NCI-H2196 (cell line): ENCODE results near the gene TOR1B.
A peak's percentile ranks its signal among the peaks of the same experiment; 100 is the strongest.
"Not testable (repeated sequence)": the region's sequence is repeated elsewhere in the genome, so short reads cannot be mapped to it uniquely, and the experiment has no call there.

ENCODE experiments used
- DNase-seq: peaks from one replicate; lab custom pipeline; 2025; ENCODE audit not compliant: unreplicated experiment; lab: John Stamatoyannopoulos, UW

The TOR1B gene

GRCh38 chr9:129776566-129776937, 26.4 kb upstream of the TOR1B start:
- no peak for DNase-seq

- DNase-seq: no peak
Observed at GRCh38 chr9:129776938-129777768, 25.8 kb upstream of the TOR1B start.

GRCh38 chr9:129777769-129778130, 25.2 kb upstream of the TOR1B start:
- no peak for DNase-seq

GRCh38 chr9:129778469-129778868, 24.5 kb upstream of the TOR1B start:
- DNase-seq: no peak

GRCh38 chr9:129779560-129780190, 23.3 kb upstream of the TOR1B start:
- no peak for DNase-seq

- DNase-seq: no peak
Observed at GRCh38 chr9:129781131-129781530, 21.9 kb upstream of the TOR1B start.

- no peak for DNase-seq
Observed at GRCh38 chr9:129781981-129782380, 21.0 kb upstream of the TOR1B start.

- DNase-seq: peak; percentile 76
Observed at GRCh38 chr9:129783516-129784361, 19.2 kb upstream of the TOR1B start.

GRCh38 chr9:129784970-129785369, 18.0 kb upstream of the TOR1B start:
- DNase-seq: not testable (repeated sequence)

- no peak for DNase-seq
Observed at GRCh38 chr9:129785866-129786265, 17.1 kb upstream of the TOR1B start.

GRCh38 chr9:129786481-129786880, 16.5 kb upstream of the TOR1B start:
- DNase-seq: no peak

- DNase-seq: no peak
Observed at GRCh38 chr9:129794549-129794948, 8.4 kb upstream of the TOR1B start.

GRCh38 chr9:129796029-129796428, 7.0 kb upstream of the TOR1B start:
- not testable (repeated sequence) for DNase-seq

GRCh38 chr9:129798973-129799372, 4.0 kb upstream of the TOR1B start:
- DNase-seq: no peak

GRCh38 chr9:129801504-129801903, 1.5 kb upstream of the TOR1B start:
- no peak for DNase-seq

GRCh38 chr9:129803676-129804060, 684 bp downstream of the TOR1B start:
- DNase-seq: no peak

GRCh38 chr9:129806061-129806460, 3.1 kb downstream of the TOR1B start:
- no peak for DNase-seq

GRCh38 chr9:129809346-129809745, 6.4 kb downstream of the TOR1B start:
- DNase-seq: no peak

GRCh38 chr9:129810116-129810515, 7.1 kb downstream of the TOR1B start:
- DNase-seq: no peak

GRCh38 chr9:129810788-129811187, 7.8 kb downstream of the TOR1B start:
- no peak for DNase-seq

GRCh38 chr9:129811967-129812363, 9.0 kb downstream of the TOR1B start:
- DNase-seq: no peak

- DNase-seq: no peak
Observed at GRCh38 chr9:129812385-129812784, 9.4 kb downstream of the TOR1B start.
